Pancreas (tissue), 10 donors: Measurements from ENCODE around the gene PSMD8. TPM values are rescaled to one million over a fixed set of nuclear protein-coding genes. Genes with fewer than 3 reads are reported as not detected.
A peak's percentile ranks its signal among the peaks of the same experiment; 100 is the strongest.

Experiments
- ATAC-seq, 4 donors: fragments of 200-7000 bp; cut with Tn5 transposase; one replicate each; pipeline versions ENCODE4 v1.8.0 to v1.9.1; 2020; ENCODE audit warnings: mild to moderate bottlenecking in 4 of 4, moderate library complexity in 4 of 4
- DNase-seq, 6 donors: peaks; one replicate each; pipeline ENCODE4 v3.0.0-alpha.2; 2020
- FAIRE-seq: peaks from 2 replicates; lab custom pipeline; 2012; peaks lifted over from hg19 to GRCh38; lab: Jason Lieb, UNC
- H3K27ac ChIP-seq, 4 donors: fragments of 200-600 bp; sonication (generic); 1 replicate in 3 of 4; 2 replicates in 1 of 4; pipeline versions ENCODE4 v1.5.0 to v1.8.0; 2020
- H3K27me3 ChIP-seq, 4 donors: fragments of 200-600 bp; one replicate each; pipeline ENCODE4 v1.8.0; 2021
- H3K36me3 ChIP-seq, 3 donors: fragments of 200-600 bp; sonication (generic) in 1 of 3; one replicate each; pipeline versions ENCODE4 v1.5.0 to v1.8.0; 2020 to 2021
- H3K4me1 ChIP-seq, 3 donors: fragments of 200-600 bp; one replicate each; pipeline ENCODE4 v1.8.0; 2021
- H3K4me3 ChIP-seq, 4 donors: fragments of 200-600 bp; sonication (generic) in 2 of 4; one replicate each; pipeline versions ENCODE4 v1.5.0 to v1.8.0; 2020 to 2021
- H3K9me3 ChIP-seq, 4 donors: fragments of 200-600 bp; one replicate each; pipeline ENCODE4 v1.8.0; 2021
- WGBS, 2 donors: extraction: QIAGEN DNeasy Blood & Tissue Kit; methylation state at CpG; one replicate each; pipeline ENCODE4 v1.1.7; 2013; 5-methylcytosine and 5-hydroxymethylcytosine counted together
- intact Hi-C, 3 donors: fragments of 100-400 bp; cut with DNase I; formaldehyde crosslinking; loops; one replicate each; pipeline versions ENCODE4 v1.11.1 to v1.14.2; 2022
- polyA plus RNA-seq, 2 donors: library from polyadenylated mRNA; stranded (reverse); fragments of 200-250 nt; gene quantifications; one replicate each; pipeline ENCODE4 v1.2.3, GENCODE V29; 2013
- total RNA-seq, 6 donors: library from RNA; stranded (reverse); fragmentation: NEBNext Ultra II Directional in 4 of 6; extraction: Animal tissue kit (Norgen Biotek cat#: 25700) in 4 of 6; gene quantifications; one replicate each; pipeline versions ENCODE4 v1.2.1 to v1.2.4, GENCODE V29; 2021 to 2023
- TF ChIP-seq, protein P1 (sequence below), 4 donors: fragments of 200-600 bp; sonication (generic) in 3 of 4; IDR thresholded peaks; one replicate each; pipeline versions ENCODE4 v1.5.0 to v1.8.0; 2021; ENCODE audit warnings: antibody characterized with exemption in 4 of 4
- donor health status: healthy with polysubstance abuse.
- donor health status: DM: no; HTN: no; CAD: no; lungs with moderate emphysema.
- donor health status: DM: no; HTN: no; CAD: no.
- donor health status: control.
- donor health status: control.
- donor health status: Bipolar disorder and iron deficiency.
- donor health status: DM: yes; HTN: yes; CAD: no.
- donor health status: DM: no; HTN: no; CAD: no.
- donor health status: DM: no; HTN: no; CAD: no.
- donor health status: DM: yes; HTN: yes; CAD: no.

PSMD8 gene
- total and polyA plus RNA-seq, 8 donors: 25.3 to 76.0 (median 58.7) TPM

DNA sequence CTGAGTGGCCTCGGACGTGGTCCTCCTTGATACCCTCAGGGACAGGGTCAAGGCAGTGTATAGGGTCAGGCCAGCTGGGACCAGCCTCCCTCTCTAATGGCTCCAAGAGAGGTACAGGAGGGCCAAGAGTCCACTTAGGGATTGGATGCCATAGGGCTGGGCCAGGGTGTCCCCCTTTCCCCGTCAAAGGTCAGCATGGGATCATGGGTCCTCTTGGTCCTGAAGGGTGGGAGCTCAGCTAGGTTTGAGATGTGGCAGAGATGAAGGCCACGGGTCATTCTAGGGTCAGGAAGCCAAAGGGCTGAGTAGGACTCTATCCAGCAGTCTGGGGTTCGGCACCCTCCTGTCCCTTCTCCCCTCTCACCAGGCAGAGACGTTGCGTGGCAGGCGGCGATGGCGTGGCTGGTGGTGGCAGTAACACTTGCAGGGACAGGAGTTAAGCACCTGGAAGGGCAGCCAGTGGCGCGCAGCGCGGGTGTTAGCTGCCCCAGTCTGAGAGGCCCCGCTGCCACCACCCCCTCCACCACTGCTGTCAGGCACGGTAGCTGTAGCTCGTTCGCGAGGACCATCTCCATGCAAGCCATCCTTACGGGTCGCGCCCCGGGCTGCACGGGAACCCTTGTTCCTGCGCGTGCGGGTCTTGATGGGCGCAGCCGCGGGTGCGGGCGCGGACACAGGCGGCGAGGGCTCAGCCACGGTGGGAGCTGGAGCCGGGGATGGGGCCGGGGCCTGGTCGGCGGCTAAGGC is 10.9 kb downstream of the PSMD8 start:
- no peaks in the 10 kb centered on the region for H3K9me3 ChIP-seq
- DNase-seq (peak in 1 of 6 donors; percentile 80), FAIRE-seq (no peak), ATAC-seq (no peak)
- TF ChIP-seq, protein P1, sequence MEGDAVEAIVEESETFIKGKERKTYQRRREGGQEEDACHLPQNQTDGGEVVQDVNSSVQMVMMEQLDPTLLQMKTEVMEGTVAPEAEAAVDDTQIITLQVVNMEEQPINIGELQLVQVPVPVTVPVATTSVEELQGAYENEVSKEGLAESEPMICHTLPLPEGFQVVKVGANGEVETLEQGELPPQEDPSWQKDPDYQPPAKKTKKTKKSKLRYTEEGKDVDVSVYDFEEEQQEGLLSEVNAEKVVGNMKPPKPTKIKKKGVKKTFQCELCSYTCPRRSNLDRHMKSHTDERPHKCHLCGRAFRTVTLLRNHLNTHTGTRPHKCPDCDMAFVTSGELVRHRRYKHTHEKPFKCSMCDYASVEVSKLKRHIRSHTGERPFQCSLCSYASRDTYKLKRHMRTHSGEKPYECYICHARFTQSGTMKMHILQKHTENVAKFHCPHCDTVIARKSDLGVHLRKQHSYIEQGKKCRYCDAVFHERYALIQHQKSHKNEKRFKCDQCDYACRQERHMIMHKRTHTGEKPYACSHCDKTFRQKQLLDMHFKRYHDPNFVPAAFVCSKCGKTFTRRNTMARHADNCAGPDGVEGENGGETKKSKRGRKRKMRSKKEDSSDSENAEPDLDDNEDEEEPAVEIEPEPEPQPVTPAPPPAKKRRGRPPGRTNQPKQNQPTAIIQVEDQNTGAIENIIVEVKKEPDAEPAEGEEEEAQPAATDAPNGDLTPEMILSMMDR (IDR thresholded peaks at IDR 0.05): no peak
- intact Hi-C loops: no loop called here
- 76 to 89% methylated on average over 40 of the region's 40 CpGs for WGBS, 2 donors
- H3K27me3 ChIP-seq: no peaks in the 10 kb centered on the region
- H3K4me3 ChIP-seq: no peak overlapping the region
- no peak overlapping the region for H3K27ac ChIP-seq
- peaks cover 7 to 30% (median 13%) of the 10 kb centered on the region in 3 donors for H3K36me3 ChIP-seq
- H3K4me1 ChIP-seq: peaks cover 0 to 11% (median 0%) of the 10 kb centered on the region in 3 donors

DNA sequence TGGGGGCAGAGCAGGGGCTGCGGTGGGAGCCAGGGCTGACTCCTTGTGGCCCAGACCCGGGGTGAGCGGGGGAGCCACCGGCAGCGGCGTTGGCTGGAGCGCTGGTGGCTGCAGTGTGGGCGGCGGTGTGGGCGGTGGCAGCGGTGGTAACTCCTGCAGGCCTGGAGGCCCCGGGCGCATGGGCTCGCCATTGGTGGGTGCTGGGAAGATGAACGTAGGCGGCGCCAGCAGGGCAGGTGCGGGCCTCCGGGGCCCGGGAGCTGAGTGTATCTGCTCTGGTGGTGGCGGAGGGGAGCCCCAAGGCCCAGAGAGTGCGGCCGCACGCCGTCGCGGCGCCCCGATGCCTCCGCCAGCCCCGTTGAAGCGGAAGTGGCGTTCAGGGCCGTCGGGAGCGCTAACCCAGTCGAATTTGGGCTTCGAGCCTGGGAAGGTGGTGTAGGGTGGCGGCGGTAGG is 11.5 kb downstream of the PSMD8 start:
- Histone ChIP-seq H3K9me3 (no peaks in the 10 kb centered on the region), H3K27me3 (no peaks in the 10 kb centered on the region), H3K36me3 (peaks cover 5 to 28% (median 12%) of the 10 kb centered on the region in 3 donors), H3K27ac (no peak overlapping the region), H3K4me1 (peaks cover 0 to 11% (median 0%) of the 10 kb centered on the region in 3 donors), H3K4me3 (no peak overlapping the region)
- TF ChIP-seq, protein P1 (IDR thresholded peaks at IDR 0.05): no peak
- FAIRE-seq (no peak), ATAC-seq (no peak), DNase-seq (peak in 2 of 6 donors; percentile 45 to 67)
- WGBS, 2 donors: 80 to 82% methylated on average over 33 to 40 of the region's 40 CpGs
- intact Hi-C loops: no loop called here

DNA sequence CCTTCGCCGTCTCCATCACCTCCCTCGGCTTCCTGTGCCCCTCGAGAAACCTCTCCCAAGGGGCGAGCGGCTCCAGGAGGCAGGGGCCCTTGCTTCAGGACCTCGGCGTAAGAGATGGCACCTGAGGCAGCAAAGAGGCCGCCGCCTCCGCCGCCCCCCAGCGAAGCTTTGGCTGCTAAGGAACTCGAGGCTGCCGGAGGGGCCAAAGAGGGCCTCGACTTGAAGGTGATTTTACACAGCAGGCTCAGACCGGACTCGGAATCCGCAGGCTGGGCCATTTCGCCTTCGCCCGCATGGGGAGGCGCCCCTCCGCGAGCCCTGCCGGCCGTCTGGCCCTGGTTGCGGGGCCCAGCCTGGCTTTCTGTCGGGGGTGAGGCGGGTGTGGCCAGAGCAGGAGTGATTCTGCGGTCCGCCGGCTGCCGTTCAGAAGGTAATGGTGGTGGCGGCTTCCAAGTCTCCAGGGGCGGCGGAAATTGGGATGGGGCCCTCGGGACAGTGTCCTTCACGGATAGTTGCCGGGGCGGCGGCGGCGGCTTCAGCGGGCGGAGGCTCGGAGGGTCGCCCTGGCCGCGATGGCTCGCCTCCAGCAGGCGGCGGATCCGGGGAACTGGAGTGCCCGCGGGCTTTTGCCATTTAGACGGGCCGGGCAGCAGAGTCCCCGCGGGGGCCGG is 12.1 kb downstream of the PSMD8 start:
- no peak overlapping the region for H3K27ac ChIP-seq
- TF ChIP-seq, protein P1 (IDR thresholded peaks at IDR 0.05): no peak
- H3K4me3 ChIP-seq: no peak overlapping the region
- ATAC-seq (no peak), FAIRE-seq (no peak), DNase-seq (peak in 3 of 6 donors; percentile 56 to 81 (median 61))
- WGBS, 2 donors: 69 to 70% methylated on average over 59 to 61 of the region's 61 CpGs
- H3K9me3 ChIP-seq: no peaks in the 10 kb centered on the region
- H3K27me3 ChIP-seq: no peaks in the 10 kb centered on the region
- H3K36me3 ChIP-seq: peaks cover 1 to 22% (median 6%) of the 10 kb centered on the region in 3 donors
- H3K4me1 ChIP-seq: peaks cover 0 to 11% (median 0%) of the 10 kb centered on the region in 3 donors
- intact Hi-C loops: no loop called here

DNA sequence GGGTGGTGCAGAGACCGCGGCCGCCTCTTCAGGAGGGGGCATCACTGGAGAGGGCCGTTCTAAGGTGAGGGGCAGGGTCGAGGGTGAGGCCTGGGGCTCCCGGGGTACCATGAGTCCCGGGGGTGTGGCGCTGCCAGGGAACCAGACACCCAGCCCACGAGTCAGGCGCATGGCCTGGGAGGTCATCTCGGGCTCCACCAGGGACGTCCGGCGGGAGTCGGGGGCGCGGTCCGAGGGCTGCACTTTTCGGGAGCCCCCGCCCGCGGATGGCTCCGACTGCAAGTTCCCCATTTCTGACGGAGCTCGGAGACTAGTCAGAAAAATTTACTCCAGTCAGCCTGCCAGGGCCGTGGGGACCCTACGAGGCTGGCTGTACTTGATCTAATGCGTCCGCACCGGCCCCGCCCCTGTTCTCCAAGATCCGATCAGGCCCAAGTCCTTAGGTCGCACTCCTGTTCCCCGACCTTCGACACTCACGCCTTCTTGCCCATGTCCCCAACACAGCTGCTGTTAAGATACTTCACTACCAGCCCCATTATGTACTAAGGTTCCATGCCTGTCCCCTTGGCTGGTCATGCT is 12.7 kb downstream of the PSMD8 start:
- 8 to 18% methylated on average over 23 to 36 of the region's 36 CpGs for WGBS, 2 donors
- DNase-seq (peak in 1 of 6 donors; percentile 63), ATAC-seq (no peak), FAIRE-seq (no peak)
- Histone ChIP-seq H3K4me1 (peaks cover 0 to 11% (median 0%) of the 10 kb centered on the region in 3 donors), H3K27me3 (no peaks in the 10 kb centered on the region), H3K27ac (no peak overlapping the region), H3K36me3 (peaks cover 0 to 16% (median 0%) of the 10 kb centered on the region in 3 donors), H3K9me3 (no peaks in the 10 kb centered on the region), H3K4me3 (peak overlapping the region in 2 of 4 donors; percentile 39 to 53)
- TF ChIP-seq, protein P1 (IDR thresholded peaks at IDR 0.05): no peak
- intact Hi-C loops: no loop called here
